ENCODE measurements around the gene KRTAP12-4. TPM values are rescaled to one million over a fixed set of nuclear protein-coding genes. Genes with fewer than 3 reads are reported as not detected.

The KRTAP12-4 gene
- total RNA-seq, 1 experiment from 2014 or later: not detected

DNA sequence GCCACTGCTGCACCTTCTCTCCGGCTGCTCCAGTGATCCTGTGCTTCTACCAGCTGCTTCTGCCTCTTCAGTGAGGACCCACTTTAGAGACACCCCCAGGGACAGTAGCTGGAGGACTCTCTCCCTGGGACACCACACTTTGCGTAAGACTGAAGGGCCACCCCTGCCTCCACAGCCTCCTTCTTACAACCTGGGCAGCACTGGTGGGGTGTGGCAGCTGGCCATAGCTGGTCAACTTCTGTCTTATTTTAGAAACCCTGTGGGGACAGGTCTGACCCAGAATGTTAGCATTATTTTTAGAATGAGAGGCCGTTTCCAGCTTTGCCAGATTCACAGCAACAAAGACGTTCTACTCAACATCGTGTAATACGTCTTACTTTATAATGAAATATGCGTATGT is 28.7 kb downstream of the KRTAP12-4 start:
- Mint-ChIP-seq H3K36me3 (ENCODE audit: insufficient read depth, unreplicated experiment) (no peaks in the 10 kb centered on the region), H3K9me3 (ENCODE audit: unreplicated experiment) (peaks cover 44% of the 10 kb centered on the region)

DNA sequence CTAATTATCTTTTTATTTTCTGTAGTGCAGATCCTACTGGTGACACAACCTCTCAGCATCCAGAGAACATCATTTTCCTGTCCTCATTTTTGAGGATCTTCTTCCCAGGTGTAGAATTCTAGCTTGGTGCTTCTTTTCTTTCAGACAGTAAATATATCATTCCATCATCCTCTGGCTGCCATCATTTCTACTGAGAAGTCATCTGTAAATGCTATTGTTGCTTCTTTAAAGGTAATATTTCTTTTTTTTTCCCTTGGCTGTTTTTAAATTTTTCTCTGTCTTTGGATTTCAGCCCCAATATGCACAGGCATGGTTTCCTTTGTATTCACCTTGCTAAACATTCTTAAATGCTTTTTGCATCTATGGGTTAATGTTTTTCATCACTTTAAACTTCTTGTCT is 30.9 kb downstream of the KRTAP12-4 start:
- Mint-ChIP-seq H3K27ac (ENCODE audit: low read depth, unreplicated experiment) (no peak overlapping the region), H3K9me3 (ENCODE audit: unreplicated experiment) (peaks cover 53% of the 10 kb centered on the region), H3K36me3 (ENCODE audit: insufficient read depth, unreplicated experiment) (no peaks in the 10 kb centered on the region), H3K4me3 (ENCODE audit: unreplicated experiment) (no peak overlapping the region), H3K27me3 (ENCODE audit: insufficient read depth, unreplicated experiment) (peaks cover 16% of the 10 kb centered on the region), H3K4me1 (ENCODE audit: insufficient read depth, unreplicated experiment) (no peaks in the 10 kb centered on the region)
- TF ChIP-seq, protein P1, sequence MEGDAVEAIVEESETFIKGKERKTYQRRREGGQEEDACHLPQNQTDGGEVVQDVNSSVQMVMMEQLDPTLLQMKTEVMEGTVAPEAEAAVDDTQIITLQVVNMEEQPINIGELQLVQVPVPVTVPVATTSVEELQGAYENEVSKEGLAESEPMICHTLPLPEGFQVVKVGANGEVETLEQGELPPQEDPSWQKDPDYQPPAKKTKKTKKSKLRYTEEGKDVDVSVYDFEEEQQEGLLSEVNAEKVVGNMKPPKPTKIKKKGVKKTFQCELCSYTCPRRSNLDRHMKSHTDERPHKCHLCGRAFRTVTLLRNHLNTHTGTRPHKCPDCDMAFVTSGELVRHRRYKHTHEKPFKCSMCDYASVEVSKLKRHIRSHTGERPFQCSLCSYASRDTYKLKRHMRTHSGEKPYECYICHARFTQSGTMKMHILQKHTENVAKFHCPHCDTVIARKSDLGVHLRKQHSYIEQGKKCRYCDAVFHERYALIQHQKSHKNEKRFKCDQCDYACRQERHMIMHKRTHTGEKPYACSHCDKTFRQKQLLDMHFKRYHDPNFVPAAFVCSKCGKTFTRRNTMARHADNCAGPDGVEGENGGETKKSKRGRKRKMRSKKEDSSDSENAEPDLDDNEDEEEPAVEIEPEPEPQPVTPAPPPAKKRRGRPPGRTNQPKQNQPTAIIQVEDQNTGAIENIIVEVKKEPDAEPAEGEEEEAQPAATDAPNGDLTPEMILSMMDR (IDR thresholded peaks at IDR 0.05; ENCODE audit: unreplicated experiment): no peak
- ChIA-PET CTCF (interaction anchor here (0.7 kb wide), 1 partner anchor 31 kb away, joined by 4 read pairs; no protein-coding TSS in a partner anchor), POLR2A (no interaction called here)
- intact Hi-C loops (cut with micrococcal nuclease): no loop called here
- DNase-seq (ENCODE audit: unreplicated experiment): no peak
- BruUV-seq (replicated peaks): no TSS peak

More for the DNA sequence above, 28.7 kb downstream of the KRTAP12-4 start:
- intact Hi-C loops (cut with micrococcal nuclease): no loop called here
- TF ChIP-seq, protein P1 (IDR thresholded peaks at IDR 0.05; ENCODE audit: unreplicated experiment): no peak
- CTCF ChIA-PET: no interaction called here
- no peak overlapping the region for H3K27ac Mint-ChIP-seq (ENCODE audit: low read depth, unreplicated experiment)
- no peaks in the 10 kb centered on the region for H3K4me1 Mint-ChIP-seq (ENCODE audit: insufficient read depth, unreplicated experiment)
- BruUV-seq (replicated peaks): no TSS peak
- DNase-seq (ENCODE audit: unreplicated experiment): no peak
- POLR2A ChIA-PET: interaction anchor here (1.1 kb wide), 1 partner anchor 29 kb away, joined by 3 read pairs; no protein-coding TSS in a partner anchor
- H3K27me3 Mint-ChIP-seq (ENCODE audit: insufficient read depth, unreplicated experiment): no peaks in the 10 kb centered on the region
- no peak overlapping the region for H3K4me3 Mint-ChIP-seq (ENCODE audit: unreplicated experiment)

DNA sequence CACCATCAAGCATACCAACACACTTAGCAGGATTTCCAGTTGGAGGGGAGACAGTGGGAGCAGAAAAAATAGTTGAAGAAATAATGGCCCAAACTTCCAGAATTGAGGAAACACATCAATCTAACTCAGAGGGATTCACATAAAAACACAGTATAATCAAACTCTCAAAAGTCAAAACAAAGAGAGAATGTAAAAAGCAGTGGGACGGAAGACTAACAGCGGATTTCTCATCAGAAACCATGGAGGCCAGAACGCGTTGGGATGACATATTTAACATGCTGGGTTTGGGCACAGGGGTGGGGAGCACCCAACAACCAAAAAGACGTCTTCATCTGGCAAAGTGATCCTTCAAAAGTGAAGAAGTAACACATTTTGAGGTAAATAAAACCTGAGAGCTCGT is 34.6 kb downstream of the KRTAP12-4 start:
- intact Hi-C loops (cut with micrococcal nuclease): loop anchor here (2.0 kb wide), 1 partner anchor 123 kb away; no protein-coding TSS in a partner anchor
- DNase-seq (ENCODE audit: unreplicated experiment): no peak
- Mint-ChIP-seq H3K27me3 (ENCODE audit: insufficient read depth, unreplicated experiment) (peaks cover 53% of the 10 kb centered on the region), H3K27ac (ENCODE audit: low read depth, unreplicated experiment) (no peak overlapping the region), H3K4me3 (ENCODE audit: unreplicated experiment) (no peak overlapping the region), H3K36me3 (ENCODE audit: insufficient read depth, unreplicated experiment) (no peaks in the 10 kb centered on the region), H3K4me1 (ENCODE audit: insufficient read depth, unreplicated experiment) (peaks cover 8% of the 10 kb centered on the region), H3K9me3 (ENCODE audit: unreplicated experiment) (peaks cover 51% of the 10 kb centered on the region)
- ChIA-PET CTCF (interaction anchor here (0.7 kb wide), 1 partner anchor 47 kb away, joined by 3 read pairs; no protein-coding TSS in a partner anchor), POLR2A (no interaction called here)
- BruUV-seq (replicated peaks): no TSS peak
- TF ChIP-seq, protein P1 (IDR thresholded peaks at IDR 0.05; ENCODE audit: unreplicated experiment): no peak

DNA sequence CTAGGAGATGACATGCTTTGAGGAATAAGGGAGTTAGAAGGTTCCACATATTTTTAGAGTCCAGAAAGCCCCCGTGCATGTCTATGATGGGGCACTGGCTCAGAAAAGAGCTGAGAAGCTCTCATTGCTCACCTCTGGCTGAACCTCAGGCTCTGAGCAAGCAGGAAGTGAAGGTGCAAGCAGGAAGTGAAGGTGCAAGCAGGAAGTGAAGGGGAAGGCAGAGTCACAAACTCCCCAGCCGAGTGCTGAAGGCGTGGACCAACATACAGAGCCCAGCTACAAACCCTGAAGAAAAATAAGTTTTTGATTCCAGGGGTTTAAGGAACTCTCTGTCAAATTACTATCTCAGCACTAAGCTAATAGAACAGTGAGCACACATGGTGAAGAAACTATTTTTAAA is 35.5 kb downstream of the KRTAP12-4 start:
- intact Hi-C loops (cut with micrococcal nuclease): loop anchor here (2.0 kb wide), 1 partner anchor 124 kb away; no protein-coding TSS in a partner anchor
- H3K36me3 Mint-ChIP-seq (ENCODE audit: insufficient read depth, unreplicated experiment): no peaks in the 10 kb centered on the region
- no TSS peak for BruUV-seq (replicated peaks)

More for the DNA sequence above, 35.5 kb downstream of the KRTAP12-4 start:
- DNase-seq (ENCODE audit: unreplicated experiment): no peak
- peaks cover 41% of the 10 kb centered on the region for H3K9me3 Mint-ChIP-seq (ENCODE audit: unreplicated experiment)
- peaks cover 62% of the 10 kb centered on the region for H3K27me3 Mint-ChIP-seq (ENCODE audit: insufficient read depth, unreplicated experiment)
- no peak overlapping the region for H3K27ac Mint-ChIP-seq (ENCODE audit: low read depth, unreplicated experiment)
- TF ChIP-seq, protein P1 (IDR thresholded peaks at IDR 0.05; ENCODE audit: unreplicated experiment): no peak
- CTCF ChIA-PET: interaction anchor here (0.7 kb wide), 1 partner anchor 48 kb away, joined by 3 read pairs; no protein-coding TSS in a partner anchor
- H3K4me3 Mint-ChIP-seq (ENCODE audit: unreplicated experiment): no peak overlapping the region
- POLR2A ChIA-PET: interaction anchor here (0.6 to 0.9 kb wide), 2 partner anchors 101 to 879 kb away, joined by 3 to 5 read pairs; no protein-coding TSS in a partner anchor
- peaks cover 8% of the 10 kb centered on the region for H3K4me1 Mint-ChIP-seq (ENCODE audit: insufficient read depth, unreplicated experiment)

All from MCF 10A (cell line).